Measurements from ENCODE around the gene ARHGAP6.
"Not testable (repeated sequence)": the region's sequence is repeated elsewhere in the genome, so short reads cannot be mapped to it uniquely, and the experiment has no call there.

The ARHGAP6 gene

DNA sequence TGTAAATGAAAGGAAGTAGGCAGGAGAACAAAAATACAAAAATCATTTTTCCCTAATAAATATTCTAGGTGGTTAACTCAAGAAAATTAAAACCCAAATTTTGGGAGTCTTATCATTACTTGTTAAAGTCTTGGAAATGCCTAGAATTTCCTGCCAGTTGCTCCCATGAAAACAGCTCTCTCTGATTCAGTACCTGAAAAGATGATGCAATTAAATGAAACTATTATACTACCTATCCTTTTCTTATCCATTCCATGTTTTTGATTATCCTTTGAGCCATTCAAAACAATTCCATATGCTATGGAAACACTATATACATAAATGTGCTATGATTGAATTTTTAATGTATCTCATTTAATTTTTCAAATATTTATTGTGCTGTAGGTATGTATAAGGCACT lies 423.0 kb downstream of the ARHGAP6 start:
- no peak for DNase-seq (ENCODE audit: low spot score)

DNA sequence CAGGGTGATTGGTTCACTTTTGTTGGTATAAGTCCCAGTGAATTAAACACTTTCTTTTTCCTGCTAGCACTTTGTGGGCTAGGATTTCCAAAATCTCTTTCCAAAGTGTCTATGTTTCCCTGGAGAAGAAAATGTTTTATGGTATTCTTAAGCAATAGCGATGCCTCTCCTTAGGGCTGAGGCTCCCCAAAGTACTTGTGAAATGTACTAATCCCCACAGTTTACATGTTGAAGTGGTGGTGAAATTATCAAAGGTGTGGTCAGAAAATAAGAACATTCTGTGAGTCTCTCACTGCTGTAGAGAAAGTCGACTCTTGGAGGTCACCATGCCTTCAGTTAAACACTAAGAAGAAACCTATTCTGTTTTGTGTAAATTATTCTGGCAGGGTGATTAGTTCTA lies 424.0 kb downstream of the ARHGAP6 start:
- no peak for DNase-seq (ENCODE audit: low spot score)

DNA sequence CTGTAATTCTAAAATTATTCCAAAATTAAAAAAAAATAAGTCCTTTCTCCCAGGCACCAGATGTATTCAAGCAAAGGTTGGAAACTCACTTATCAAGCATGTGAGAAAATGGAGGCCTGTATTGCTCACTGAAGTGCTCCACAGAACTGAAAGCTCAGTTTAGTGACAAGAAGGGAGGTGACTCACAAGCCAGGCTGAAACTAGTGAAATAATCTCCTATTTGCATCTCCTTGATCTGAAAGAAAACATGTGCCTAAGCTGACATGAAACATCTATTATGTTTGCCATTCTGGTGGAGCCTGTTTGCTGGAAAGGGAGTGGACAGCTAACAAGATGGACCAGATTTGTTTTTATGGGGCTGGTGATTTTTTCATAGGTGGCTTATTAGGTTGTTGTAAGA lies 426.5 kb downstream of the ARHGAP6 start:
- DNase-seq (ENCODE audit: low spot score): no peak

DNA sequence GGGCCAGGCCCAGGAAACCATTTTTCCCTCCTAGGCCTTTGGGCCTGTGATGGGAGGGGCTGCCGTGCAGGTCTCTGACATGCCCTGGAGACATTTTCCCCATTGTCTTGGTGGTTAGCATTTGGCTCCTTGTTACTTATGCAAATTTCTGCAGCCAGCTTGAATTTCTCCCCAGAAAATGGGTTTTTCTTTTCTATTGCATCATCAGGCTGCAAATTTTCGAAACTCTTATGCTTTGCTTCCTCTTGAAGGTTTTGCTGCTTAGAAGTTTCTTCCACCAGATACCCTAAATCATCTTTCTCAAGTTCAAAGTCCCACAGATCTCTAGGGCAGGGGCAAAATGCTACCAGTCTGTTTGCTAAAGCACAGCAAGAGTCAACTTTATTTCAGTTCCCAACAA lies 430.3 kb downstream of the ARHGAP6 start:
- not testable (repeated sequence) for DNase-seq (ENCODE audit: low spot score)

GRCh38 chrX:11215191-11215921 lies 450.4 kb downstream of the ARHGAP6 start:
- no peak for DNase-seq (ENCODE audit: low spot score)

DNA sequence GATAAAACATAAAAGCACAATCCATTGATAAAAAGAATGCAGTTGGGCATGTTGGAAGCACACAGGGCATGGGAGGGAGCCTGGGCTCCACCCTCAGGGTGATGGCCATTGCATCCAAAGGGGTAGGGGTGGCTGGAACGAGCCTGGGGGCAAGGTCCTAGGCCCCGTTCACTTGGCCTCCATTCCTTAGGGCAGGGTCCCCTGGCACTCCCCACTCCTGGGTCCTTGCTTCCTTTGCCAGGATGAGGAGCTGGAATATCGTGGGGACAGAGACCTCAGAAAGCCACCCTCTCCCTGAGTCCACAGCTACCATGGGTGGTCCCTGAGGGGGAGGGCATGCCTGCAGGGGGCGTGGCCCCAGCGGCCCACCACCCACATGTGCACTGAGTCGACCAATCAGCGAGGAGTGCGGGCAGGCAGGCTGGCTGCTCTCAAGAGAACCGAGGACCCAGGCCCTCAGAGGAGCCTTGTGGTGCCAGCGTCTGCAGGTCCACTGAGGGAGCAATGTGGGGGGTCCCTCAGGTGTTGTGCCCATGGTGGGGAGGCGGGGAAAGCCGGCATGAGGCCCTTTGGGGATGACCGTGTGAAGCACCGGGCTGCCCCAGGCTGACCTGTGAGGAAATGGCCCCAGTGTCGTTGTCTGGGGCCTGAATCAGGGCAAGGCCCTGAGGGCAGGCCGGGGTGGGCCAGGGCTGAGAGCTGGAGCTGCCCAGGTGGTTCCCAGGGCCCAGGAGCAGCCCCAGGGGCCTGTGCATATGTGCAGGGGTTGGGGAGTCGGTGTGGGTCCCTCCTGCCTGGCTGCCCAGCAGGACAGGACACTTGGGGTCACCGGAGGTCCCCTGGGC lies 451.2 kb downstream of the ARHGAP6 start:
- DNase-seq (ENCODE audit: low spot score): no peak

- no peak for DNase-seq (ENCODE audit: low spot score)
These were observed 453.0 kb downstream of the ARHGAP6 start for GRCh38 chrX:11212741-11213140.

- DNase-seq (ENCODE audit: low spot score): no peak
These were observed 455.3 kb downstream of the ARHGAP6 start for GRCh38 chrX:11210415-11210801.

DNA sequence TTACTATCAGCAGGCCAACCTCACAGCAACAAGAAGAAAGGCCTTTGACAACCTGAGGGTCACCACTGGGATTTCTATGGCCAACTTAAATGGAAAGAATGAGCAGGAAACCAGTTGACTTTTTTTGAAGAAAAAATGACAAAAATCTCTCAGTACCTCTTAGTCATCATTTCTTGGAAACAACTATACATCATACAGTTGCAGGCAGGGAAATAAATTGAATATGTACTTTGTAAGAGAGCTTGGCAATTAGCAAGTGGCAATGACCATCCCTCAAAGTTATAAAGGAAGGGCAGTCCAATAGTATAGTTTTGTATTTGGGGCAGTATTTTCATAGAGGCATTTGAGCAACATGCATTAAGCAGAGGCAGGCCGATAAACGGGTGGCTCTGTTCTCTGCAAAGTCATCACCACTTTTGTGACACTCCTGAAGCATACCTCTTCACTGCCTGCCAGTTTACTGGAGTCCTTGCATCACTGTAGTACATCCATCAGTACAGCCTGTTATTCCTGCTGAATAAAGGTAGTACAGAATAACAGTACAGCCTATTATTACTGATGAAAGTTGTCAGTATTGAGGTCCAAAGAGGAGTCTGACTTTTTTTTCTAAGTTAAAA lies 455.8 kb downstream of the ARHGAP6 start:
- no peak for DNase-seq (ENCODE audit: low spot score)

GRCh38 chrX:11206716-11207115 lies 459.0 kb downstream of the ARHGAP6 start:
- DNase-seq (ENCODE audit: low spot score): no peak

DNA sequence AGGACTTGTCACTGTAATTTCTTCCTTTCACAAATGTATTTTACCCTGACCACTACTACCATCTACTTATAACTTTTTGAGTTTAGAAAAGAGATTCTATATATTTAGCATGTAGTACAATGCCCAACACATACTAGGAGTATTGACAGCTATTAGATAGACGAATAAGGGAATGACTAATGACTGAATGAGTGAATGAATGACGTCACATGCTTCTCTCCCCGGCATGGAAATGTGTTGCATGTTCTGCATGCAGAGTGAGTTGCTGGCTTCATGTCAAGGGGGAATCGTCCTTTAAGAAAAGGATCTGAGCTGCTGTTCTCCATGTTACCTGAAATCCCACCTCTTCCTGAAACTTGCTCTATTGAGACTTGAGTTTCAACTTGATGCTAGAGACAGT lies 459.9 kb downstream of the ARHGAP6 start:
- DNase-seq (ENCODE audit: low spot score): no peak

- DNase-seq (ENCODE audit: low spot score): no peak
These were observed 468.0 kb downstream of the ARHGAP6 start for GRCh38 chrX:11197671-11198070.

DNA sequence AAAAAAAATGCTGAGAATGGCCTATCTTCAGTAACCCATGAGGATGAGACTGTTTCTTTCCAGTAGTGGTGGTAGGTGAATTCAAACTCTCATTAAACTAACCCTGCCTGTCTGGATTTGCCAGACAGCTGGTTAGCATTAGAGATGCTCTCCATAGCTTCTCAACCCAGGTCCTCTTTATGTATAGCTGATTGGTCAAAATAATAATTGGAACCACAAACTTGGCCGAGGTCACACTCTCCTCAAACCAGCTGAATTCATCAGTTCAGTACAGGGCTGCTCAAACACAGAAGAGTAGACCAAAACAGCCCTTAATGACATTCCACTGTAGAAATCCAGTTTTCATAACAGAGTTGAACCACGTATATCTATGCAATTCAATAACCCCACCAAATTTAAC lies 469.2 kb downstream of the ARHGAP6 start:
- no peak for DNase-seq (ENCODE audit: low spot score)

GRCh38 chrX:11193035-11193469 lies 472.7 kb downstream of the ARHGAP6 start:
- no peak for DNase-seq (ENCODE audit: low spot score)

DNA sequence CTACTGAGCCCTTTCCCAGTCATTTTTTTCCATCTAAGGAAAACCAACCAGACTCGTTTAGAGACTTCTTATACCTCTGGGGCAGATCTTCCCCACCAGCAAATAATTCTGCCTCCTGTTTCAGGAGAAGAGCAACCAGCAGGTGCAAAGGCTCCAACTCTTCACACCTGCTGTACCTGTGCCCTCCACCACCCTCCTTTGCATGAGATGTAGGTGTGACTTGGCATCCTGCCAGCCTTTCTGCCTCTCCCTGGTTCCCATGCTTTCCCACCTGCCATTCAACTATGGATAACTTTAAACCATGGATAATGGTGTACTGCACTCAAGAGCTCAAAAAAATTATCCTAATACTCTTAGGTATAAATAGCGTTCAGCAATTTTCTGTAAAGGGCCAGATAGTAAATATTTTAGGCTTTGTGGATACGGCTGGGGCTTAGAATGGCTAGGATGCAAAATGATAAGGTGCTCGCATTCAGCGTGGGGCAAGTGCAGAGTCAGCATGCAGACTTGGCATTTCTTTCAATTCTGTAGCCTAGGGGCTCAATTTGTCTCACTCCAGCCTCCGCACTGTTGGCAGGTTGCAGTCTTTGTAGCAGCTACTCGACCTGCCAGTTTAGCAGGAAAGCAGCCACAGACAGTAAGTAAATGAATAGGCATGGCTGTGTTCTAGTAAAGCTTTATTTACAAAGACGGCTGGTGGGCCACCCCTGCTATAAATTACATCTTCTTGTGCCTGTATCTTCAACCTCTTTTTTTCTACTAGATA lies 474.8 kb downstream of the ARHGAP6 start:
- DNase-seq (ENCODE audit: low spot score): no peak

DNA sequence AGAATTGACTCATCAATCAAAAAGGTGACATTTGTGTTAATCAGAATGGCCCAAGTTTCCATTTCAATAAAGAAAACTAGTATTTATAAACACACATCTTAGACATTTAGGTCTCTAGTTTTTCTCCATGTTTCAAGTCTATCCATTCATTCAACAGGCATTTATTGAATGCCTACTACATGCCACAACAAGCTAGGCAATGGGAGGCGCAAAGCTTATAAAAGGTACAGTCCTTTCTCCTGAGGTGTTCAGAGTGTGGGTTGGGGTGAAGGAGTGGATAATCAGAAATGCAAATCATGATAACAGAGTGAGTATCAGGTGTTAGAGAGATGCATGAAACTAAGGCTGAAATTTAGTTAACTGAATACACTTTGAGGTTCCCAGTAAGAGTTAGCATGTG lies 476.6 kb downstream of the ARHGAP6 start:
- DNase-seq (ENCODE audit: low spot score): no peak

GRCh38 chrX:11188664-11189063 lies 477.1 kb downstream of the ARHGAP6 start:
- no peak for DNase-seq (ENCODE audit: low spot score)

GRCh38 chrX:11187001-11187400 lies 478.7 kb downstream of the ARHGAP6 start:
- DNase-seq (ENCODE audit: low spot score): no peak

GRCh38 chrX:11185861-11186260 lies 479.9 kb downstream of the ARHGAP6 start:
- DNase-seq (ENCODE audit: low spot score): no peak

- DNase-seq (ENCODE audit: low spot score): no peak
These were observed 485.1 kb downstream of the ARHGAP6 start for GRCh38 chrX:11180571-11180970.

DNA sequence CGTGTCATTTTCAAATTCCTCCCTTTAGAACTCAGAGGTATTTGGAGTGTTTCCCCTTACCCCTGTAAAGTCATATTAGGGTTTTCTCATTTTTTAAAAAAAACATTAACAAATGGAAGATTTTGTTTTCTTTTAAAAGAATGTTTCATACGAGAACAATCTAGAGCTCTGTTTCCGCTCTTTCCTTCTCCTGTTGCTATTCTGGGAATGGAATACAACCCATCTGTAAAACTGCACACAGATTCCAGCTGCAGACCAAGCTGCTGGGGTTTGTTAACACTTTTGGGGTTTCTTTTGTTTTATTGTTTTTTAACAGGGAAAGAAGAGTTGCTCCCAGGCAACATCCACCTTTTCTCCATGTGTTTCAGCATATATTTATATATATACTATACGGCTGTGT lies 493.3 kb downstream of the ARHGAP6 start:
- no peak for DNase-seq (ENCODE audit: low spot score)

DNA sequence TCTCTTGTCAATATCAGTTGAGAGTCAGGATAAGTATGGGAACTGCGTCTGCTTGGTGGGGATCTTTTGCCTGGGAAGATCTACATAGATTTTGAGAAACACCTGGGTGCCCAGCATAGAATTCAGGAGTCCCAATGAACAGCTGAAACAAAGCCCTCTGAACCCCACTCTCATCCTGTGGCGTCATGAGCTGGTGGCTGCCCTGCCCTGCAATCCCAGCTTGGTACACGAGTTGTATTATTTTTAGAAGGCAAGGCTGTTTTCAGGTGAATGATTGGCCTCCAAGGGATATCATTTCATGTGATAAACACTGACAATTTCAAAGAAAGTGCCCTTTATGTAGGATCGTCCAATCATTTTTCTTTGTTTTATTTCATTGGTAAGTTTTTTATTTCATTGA lies 493.8 kb downstream of the ARHGAP6 start:
- DNase-seq (ENCODE audit: low spot score): no peak

All from left forelimb (tissue), 1 donor.